ENCODE measurements around the gene BATF3. TPM values are rescaled to one million over a fixed set of nuclear protein-coding genes. Genes with fewer than 3 reads are reported as not detected.
"Not testable (repeated sequence)": the region's sequence is repeated elsewhere in the genome, so short reads cannot be mapped to it uniquely, and the experiment has no call there.

The BATF3 gene
- total and polyA plus RNA-seq, 2 donors (not counting 3 experiments of a cell fraction or from before 2014, with no cell fraction given), result 0.69 to 1.9 TPM

DNA sequence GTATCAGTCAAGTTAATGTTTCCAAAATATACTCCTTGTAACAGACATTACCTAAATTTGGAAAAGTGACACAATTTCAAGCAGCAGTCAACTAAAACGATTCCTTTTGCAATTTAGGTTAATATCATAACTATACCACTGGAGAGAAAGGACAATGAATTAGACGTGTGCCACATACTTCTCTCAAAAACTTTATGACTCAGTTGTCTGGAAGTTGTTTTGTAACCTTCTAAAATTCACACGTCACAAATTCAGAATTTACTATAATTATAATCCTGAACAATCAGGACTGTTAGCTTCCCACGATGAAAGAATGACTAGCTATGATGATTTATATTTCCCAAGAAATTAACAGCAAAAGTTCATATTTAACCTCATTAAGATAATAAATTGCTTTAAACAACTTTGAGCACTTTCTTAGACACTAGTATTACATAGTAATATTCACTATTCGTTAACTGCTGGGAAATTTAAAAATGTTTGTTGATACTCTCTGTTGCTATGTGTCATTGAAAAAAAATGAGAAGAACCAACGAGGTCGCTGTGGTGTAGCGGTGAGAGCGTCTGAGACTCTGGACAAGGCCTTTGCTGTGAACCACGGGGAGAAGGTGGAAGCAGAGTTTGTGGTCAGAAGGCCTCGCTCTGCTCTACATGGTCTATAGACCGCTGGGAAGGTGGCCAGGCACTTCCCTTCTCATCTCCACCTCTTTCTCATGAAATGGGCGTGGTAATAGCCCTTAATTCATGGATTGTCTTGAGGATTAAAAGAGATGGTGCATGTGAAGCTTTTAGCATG is 27.9 kb upstream of the BATF3 start:
- Histone ChIP-seq H3K27me3 (ENCODE audit: control insufficient read depth in 2 of 2, insufficient read depth in 2 of 2, low read length in 2 of 2) (no peaks in the 10 kb centered on the region), H4K20me1 (replicated peaks; ENCODE audit: control insufficient read depth, extremely low read depth, insufficient read depth, low read length) (no peaks in the 10 kb centered on the region), H3K4me1 (ENCODE audit: control insufficient read depth, extremely low read depth, insufficient read depth, low read length) (peaks cover 3% of the 10 kb centered on the region), H3K36me3 (ENCODE audit: control insufficient read depth in 2 of 2, extremely low read depth in 1 of 2, insufficient read depth in 2 of 2, low read length in 2 of 2) (no peaks in the 10 kb centered on the region), H3K79me2 (ENCODE audit: control insufficient read depth, insufficient read depth, low read length) (no peaks in the 10 kb centered on the region), H3K4me2 (ENCODE audit: insufficient read depth, low read length) (no peak overlapping the region), H3K9me3 (replicated peaks; ENCODE audit: control insufficient read depth, insufficient read depth, low read length) (no peaks in the 10 kb centered on the region), H3K9ac (replicated peaks; ENCODE audit: extremely low read depth, insufficient read depth, low read length) (no peak overlapping the region), H3K9me1 (replicated peaks; ENCODE audit: control insufficient read depth, extremely low read depth, insufficient read depth, low read length) (no peaks in the 10 kb centered on the region), H3K4me3 (replicated peaks in 1 of 3; ENCODE audit: insufficient read depth in 1 of 3, low read depth in 1 of 3, low read length in 3 of 3) (no peak overlapping the region), H2AFZ (ENCODE audit: low read depth, low read length) (no peak overlapping the region), H3K27ac (ENCODE audit: insufficient read depth, low read depth, low read length) (no peak overlapping the region)
- no TSS peak for BruUV-seq (replicated peaks)
- no peak for FAIRE-seq
- dilution Hi-C loops (cut with MboI; ENCODE audit: extremely low pct_ligation_motif_present, low sequenced_read_pairs), result no loop called here
- no peak for TF ChIP-seq POLR2AphosphoS5 (IDR thresholded peaks at IDR 0.05; ENCODE audit: insufficient read depth, low read depth, low read length)
- TF ChIP-seq EZH2 (IDR thresholded peaks at IDR 0.05; ENCODE audit: borderline replicate concordance, low read depth, low read length, severe bottlenecking), result no peak
- no peak for TF ChIP-seq GATA2 (IDR thresholded peaks at IDR 0.05; ENCODE audit: insufficient read depth, insufficient read length, low read depth, low read length)
- TF ChIP-seq, protein P1, sequence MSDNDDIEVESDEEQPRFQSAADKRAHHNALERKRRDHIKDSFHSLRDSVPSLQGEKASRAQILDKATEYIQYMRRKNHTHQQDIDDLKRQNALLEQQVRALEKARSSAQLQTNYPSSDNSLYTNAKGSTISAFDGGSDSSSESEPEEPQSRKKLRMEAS (IDR thresholded peaks at IDR 0.05; ENCODE audit: insufficient read depth, insufficient read length), result no peak
- TF ChIP-seq, protein P2, sequence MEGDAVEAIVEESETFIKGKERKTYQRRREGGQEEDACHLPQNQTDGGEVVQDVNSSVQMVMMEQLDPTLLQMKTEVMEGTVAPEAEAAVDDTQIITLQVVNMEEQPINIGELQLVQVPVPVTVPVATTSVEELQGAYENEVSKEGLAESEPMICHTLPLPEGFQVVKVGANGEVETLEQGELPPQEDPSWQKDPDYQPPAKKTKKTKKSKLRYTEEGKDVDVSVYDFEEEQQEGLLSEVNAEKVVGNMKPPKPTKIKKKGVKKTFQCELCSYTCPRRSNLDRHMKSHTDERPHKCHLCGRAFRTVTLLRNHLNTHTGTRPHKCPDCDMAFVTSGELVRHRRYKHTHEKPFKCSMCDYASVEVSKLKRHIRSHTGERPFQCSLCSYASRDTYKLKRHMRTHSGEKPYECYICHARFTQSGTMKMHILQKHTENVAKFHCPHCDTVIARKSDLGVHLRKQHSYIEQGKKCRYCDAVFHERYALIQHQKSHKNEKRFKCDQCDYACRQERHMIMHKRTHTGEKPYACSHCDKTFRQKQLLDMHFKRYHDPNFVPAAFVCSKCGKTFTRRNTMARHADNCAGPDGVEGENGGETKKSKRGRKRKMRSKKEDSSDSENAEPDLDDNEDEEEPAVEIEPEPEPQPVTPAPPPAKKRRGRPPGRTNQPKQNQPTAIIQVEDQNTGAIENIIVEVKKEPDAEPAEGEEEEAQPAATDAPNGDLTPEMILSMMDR (IDR thresholded peaks at IDR 0.05; ENCODE audit: extremely low read depth in 1 of 2, insufficient read depth in 1 of 2, low read depth in 1 of 2, low read length in 2 of 2), result no peak
- no peak for TF ChIP-seq JUN (IDR thresholded peaks at IDR 0.05; ENCODE audit: borderline replicate concordance, insufficient read depth, insufficient read length, low read depth)
- TF ChIP-seq POLR2A (IDR thresholded peaks at IDR 0.05; ENCODE audit: low read depth, low read length), result no peak
- TF ChIP-seq MYC (IDR thresholded peaks at IDR 0.05; ENCODE audit: low read depth, low read length), result no peak
- TF ChIP-seq FOS (IDR thresholded peaks at IDR 0.05; ENCODE audit: borderline replicate concordance, insufficient read depth, low read length), result no peak
- POLR2A ChIA-PET, result no interaction called here
- no peak for DNase-seq (ENCODE audit: low read depth, low spot score)
- intact Hi-C loops (cut with micrococcal nuclease), result no loop called here
- CTCF ChIA-PET, result interaction anchor here (1.0 to 1.4 kb wide), 2 partner anchors 10 to 22 kb away, joined by 3 to 4 read pairs; no protein-coding TSS in a partner anchor

DNA sequence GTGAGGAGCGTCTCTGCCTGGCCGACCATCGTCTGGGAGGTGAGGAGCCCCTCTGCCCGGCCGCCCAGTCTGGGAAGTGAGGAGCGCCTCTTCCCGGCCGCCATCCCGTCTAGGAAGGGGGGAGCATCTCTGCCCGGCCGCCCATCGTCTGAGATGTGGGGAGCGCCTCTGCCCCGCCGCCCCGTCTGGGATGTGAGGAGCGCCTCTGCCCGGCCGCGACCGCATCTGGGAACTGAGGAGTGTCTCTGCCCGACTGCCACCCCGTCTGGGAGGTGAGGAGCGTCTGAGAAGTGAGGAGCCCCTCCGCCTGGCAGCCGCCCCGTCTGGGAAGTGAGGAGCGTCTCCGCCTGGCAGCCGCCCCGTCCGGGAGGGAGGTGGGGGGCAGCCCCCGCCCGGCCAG is 25.0 kb upstream of the BATF3 start:
- H4K20me1 ChIP-seq (replicated peaks; ENCODE audit: control insufficient read depth, extremely low read depth, insufficient read depth, low read length); H3K9ac ChIP-seq (replicated peaks; ENCODE audit: extremely low read depth, insufficient read depth, low read length); H3K79me2 ChIP-seq (ENCODE audit: control insufficient read depth, insufficient read depth, low read length); H3K4me3 ChIP-seq (replicated peaks in 1 of 3; ENCODE audit: insufficient read depth in 1 of 3, low read depth in 1 of 3, low read length in 3 of 3); H3K27me3 ChIP-seq (ENCODE audit: control insufficient read depth in 2 of 2, insufficient read depth in 2 of 2, low read length in 2 of 2); H3K9me1 ChIP-seq (replicated peaks; ENCODE audit: control insufficient read depth, extremely low read depth, insufficient read depth, low read length); H3K27ac ChIP-seq (ENCODE audit: insufficient read depth, low read depth, low read length); dilution Hi-C loops (cut with MboI; ENCODE audit: extremely low pct_ligation_motif_present, low sequenced_read_pairs); POLR2A ChIA-PET; intact Hi-C loops (cut with micrococcal nuclease); H2AFZ ChIP-seq (ENCODE audit: low read depth, low read length); H3K36me3 ChIP-seq (ENCODE audit: control insufficient read depth in 2 of 2, extremely low read depth in 1 of 2, insufficient read depth in 2 of 2, low read length in 2 of 2); H3K4me2 ChIP-seq (ENCODE audit: insufficient read depth, low read length); CTCF ChIA-PET; DNase-seq (ENCODE audit: low read depth, low spot score); BruUV-seq (replicated peaks); H3K9me3 ChIP-seq (replicated peaks; ENCODE audit: control insufficient read depth, insufficient read depth, low read length); FAIRE-seq: not testable (repeated sequence)
- peaks cover 16% of the 10 kb centered on the region for H3K4me1 ChIP-seq (ENCODE audit: control insufficient read depth, extremely low read depth, insufficient read depth, low read length)

Data from endothelial cell of umbilical vein (primary cell).